Measurements from ENCODE around the gene PTPRR. TPM values are rescaled to one million over a fixed set of nuclear protein-coding genes. Genes with fewer than 3 reads are reported as not detected.

Gene PTPRR
- total and polyA plus RNA-seq, 8 donors: 0.45 to 11.1 (median 3.9) TPM; not detected in 2

- Histone ChIP-seq H3K36me3 (no peaks in the 10 kb centered on the region), H3K27me3 (no peaks in the 10 kb centered on the region), H3K9me3 (no peaks in the 10 kb centered on the region), H3K4me3 (no peak overlapping the region), H3K4me1 (no peaks in the 10 kb centered on the region), H3K27ac (no peak overlapping the region)
- TF ChIP-seq POLR2AphosphoS5 (IDR thresholded peaks at IDR 0.05) (no peak), CTCF (IDR thresholded peaks at IDR 0.05) (no peak)
- intact Hi-C loops (cut with DNase I; ENCODE audit: low total_unique reads): no loop called here
- no peak for DNase-seq
- WGBS, 5 donors: 72 to 80% (median 74%) methylated on average over 5 of the region's 5 CpGs
Measured at GRCh38 chr12:70788774-70789173, 131.8 kb downstream of the PTPRR start.

- no peak overlapping the region for H3K27ac ChIP-seq
- H3K4me1 ChIP-seq: no peaks in the 10 kb centered on the region
- intact Hi-C loops (cut with DNase I; ENCODE audit: low total_unique reads): no loop called here
- H3K4me3 ChIP-seq: no peak overlapping the region
- H3K9me3 ChIP-seq: no peaks in the 10 kb centered on the region
- TF ChIP-seq CTCF (IDR thresholded peaks at IDR 0.05) (no peak), POLR2A (IDR thresholded peaks at IDR 0.05) (no peak), POLR2AphosphoS5 (IDR thresholded peaks at IDR 0.05) (no peak), EP300 (IDR thresholded peaks at IDR 0.05) (no peak)
- H3K27me3 ChIP-seq: no peaks in the 10 kb centered on the region
- no peak for DNase-seq
- no peaks in the 10 kb centered on the region for H3K36me3 ChIP-seq
- 76 to 87% (median 78%) methylated on average over 1 of the region's 1 CpG for WGBS, 5 donors
Measured at GRCh38 chr12:70787612-70788011, 132.9 kb downstream of the PTPRR start.

GRCh38 chr12:70785896-70786295 is 134.6 kb downstream of the PTPRR start:
- WGBS, 5 donors: 56 to 69% (median 65%) methylated on average over 2 of the region's 2 CpGs
- TF ChIP-seq CTCF (IDR thresholded peaks at IDR 0.05) (no peak), POLR2AphosphoS5 (IDR thresholded peaks at IDR 0.05) (no peak), EP300 (IDR thresholded peaks at IDR 0.05) (no peak)
- DNase-seq: no peak
- Histone ChIP-seq H3K4me3 (no peak overlapping the region), H3K36me3 (no peaks in the 10 kb centered on the region), H3K27ac (no peak overlapping the region), H3K9me3 (no peaks in the 10 kb centered on the region), H3K27me3 (no peaks in the 10 kb centered on the region), H3K4me1 (no peaks in the 10 kb centered on the region)
- intact Hi-C loops (cut with DNase I; ENCODE audit: low total_unique reads): no loop called here

- Histone ChIP-seq H3K9me3 (no peaks in the 10 kb centered on the region), H3K4me3 (no peak overlapping the region), H3K4me1 (no peaks in the 10 kb centered on the region), H3K36me3 (no peaks in the 10 kb centered on the region), H3K27me3 (no peaks in the 10 kb centered on the region), H3K27ac (no peak overlapping the region)
- TF ChIP-seq POLR2A (IDR thresholded peaks at IDR 0.05) (no peak), CTCF (IDR thresholded peaks at IDR 0.05) (no peak), POLR2AphosphoS5 (IDR thresholded peaks at IDR 0.05) (no peak), EP300 (IDR thresholded peaks at IDR 0.05) (no peak)
- intact Hi-C loops (cut with DNase I; ENCODE audit: low total_unique reads): no loop called here
- WGBS, 5 donors: 95 to 98% (median 95%) methylated on average over 10 to 21 of the region's 21 CpGs
- DNase-seq: no peak
Measured at GRCh38 chr12:70784042-70784668, 136.4 kb downstream of the PTPRR start.

Data from stomach (tissue), 9 donors.